ENCODE data around the gene NPTN.

- TF ChIP-seq CTCF (conservative IDR thresholded peaks at IDR 0.05; ENCODE audit: low read length) (no peak), EZH2phosphoT487 (IDR thresholded peaks at IDR 0.05; ENCODE audit: borderline replicate concordance, low read depth, low read length) (no peak)
Observed at GRCh38 chr15:73527598-73527997, 105.6 kb downstream of the NPTN start.
